GM13977 (cell line): ENCODE measurements around the gene MRPL28.
"Not testable (repeated sequence)": the region's sequence is repeated elsewhere in the genome, so short reads cannot be mapped to it uniquely, and the experiment has no call there.

ENCODE experiments used
- DNase-seq: peaks from one replicate; pipeline ENCODE4 v3.0.0; 2012; ENCODE audit warnings: low spot score
- CTCF ChIP-seq: IDR thresholded peaks from 2 replicates; pipeline ENCODE4 v1.5.1; 2012; ENCODE audit warnings: mild to moderate bottlenecking, control low read depth; ENCODE audit not compliant: insufficient read depth; ENCODE audit errors: extremely low read depth, missing control alignments
- in situ Hi-C: fragments of 300-500 bp; cut with MboI; formaldehyde crosslinking; loops from one replicate; pipeline ENCODE4 v1.12.0; 2022; ENCODE audit warnings: low sequenced_read_pairs, low pct_unique_long_range_greater_than_20kb, mixed read lengths, inconsistent platforms; ENCODE audit not compliant: unreplicated experiment

The MRPL28 gene

DNA sequence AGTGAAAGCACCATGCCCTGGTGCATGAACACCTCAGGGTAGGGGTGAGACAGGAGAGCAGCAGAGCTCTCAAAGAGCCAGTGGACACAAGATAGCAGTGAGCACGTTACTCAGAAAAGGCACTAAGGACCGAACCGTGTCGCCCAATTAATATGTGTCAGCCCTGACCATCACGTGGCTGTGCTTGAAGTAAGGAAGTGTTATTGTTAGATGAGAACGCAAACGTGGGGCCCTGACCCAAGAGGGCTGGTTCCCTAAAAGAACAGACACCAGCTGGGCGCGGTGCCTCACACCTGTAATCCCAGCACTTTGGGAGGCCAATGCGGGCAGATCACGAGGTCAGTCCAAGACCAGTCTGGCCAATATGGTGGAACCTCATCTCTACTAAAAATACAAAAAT lies 34.1 kb downstream of the MRPL28 start:
- no peak for DNase-seq
- TF ChIP-seq CTCF: no peak
- in situ Hi-C loops: no loop called here

DNA sequence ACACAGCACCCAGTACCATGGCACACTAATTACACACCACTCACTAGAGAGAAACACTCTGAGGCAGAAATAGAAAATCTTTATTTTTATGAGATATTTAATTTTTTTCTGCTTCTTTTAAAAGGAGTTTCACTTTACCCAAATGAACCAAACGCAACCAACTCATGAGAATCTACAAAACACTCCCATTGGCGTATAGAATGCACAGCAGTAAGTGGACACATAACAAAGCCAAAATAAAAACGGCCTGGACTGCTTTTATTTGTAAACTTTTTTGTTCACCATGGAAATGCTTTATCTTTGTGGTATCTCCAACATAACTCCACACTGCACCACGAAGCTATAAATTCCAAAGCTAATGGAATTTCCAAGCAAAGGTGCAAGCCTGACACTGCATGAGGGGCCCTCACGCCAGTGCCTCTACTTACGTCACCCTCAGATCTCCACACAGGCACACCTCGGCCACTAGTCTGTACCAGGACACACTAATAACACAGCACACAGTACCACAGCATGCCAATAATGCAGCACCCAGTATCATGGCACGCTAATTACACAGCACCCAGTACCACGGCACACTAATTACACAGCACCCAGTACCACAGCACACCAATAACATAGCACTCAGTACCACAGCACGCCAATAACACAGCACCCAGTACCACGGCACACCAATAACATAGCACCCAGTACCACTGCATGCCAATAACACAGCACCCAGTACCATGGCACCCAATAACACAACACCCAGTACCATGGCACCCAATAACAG lies 35.3 kb downstream of the MRPL28 start:
- DNase-seq, in situ Hi-C loops: not testable (repeated sequence)

DNA sequence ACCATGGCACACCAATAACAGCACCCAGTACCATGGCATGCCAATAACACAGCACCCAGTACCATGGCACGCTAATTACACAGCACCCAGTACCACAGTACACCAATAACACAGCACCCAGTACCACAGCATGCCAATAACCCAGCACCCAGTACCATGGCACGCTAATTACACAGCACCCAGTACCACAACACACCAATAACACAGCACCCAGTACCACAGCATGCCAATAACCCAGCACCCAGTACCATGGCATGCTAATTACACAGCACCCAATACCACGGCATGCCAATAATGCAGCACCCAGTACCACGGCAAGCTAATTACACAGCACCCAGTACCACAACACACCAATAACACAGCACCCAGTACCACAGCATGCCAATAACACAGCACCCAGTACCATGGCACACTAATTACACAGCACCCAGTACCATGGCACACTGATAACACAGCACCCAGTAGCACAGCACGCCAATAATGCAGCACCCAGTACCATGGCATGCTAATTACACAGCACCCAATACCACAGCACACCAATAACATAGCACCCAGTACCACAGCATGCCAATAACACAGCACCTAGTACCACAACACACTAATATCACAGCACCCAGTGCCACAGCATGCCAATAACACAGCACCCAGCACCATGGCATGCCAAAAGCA lies 36.0 kb downstream of the MRPL28 start:
- DNase-seq, in situ Hi-C loops: not testable (repeated sequence)

- no peak for TF ChIP-seq CTCF
- DNase-seq: no peak
- in situ Hi-C loops: no loop called here
Measured at GRCh38 chr16:333406-334094, 36.8 kb downstream of the MRPL28 start.

DNA sequence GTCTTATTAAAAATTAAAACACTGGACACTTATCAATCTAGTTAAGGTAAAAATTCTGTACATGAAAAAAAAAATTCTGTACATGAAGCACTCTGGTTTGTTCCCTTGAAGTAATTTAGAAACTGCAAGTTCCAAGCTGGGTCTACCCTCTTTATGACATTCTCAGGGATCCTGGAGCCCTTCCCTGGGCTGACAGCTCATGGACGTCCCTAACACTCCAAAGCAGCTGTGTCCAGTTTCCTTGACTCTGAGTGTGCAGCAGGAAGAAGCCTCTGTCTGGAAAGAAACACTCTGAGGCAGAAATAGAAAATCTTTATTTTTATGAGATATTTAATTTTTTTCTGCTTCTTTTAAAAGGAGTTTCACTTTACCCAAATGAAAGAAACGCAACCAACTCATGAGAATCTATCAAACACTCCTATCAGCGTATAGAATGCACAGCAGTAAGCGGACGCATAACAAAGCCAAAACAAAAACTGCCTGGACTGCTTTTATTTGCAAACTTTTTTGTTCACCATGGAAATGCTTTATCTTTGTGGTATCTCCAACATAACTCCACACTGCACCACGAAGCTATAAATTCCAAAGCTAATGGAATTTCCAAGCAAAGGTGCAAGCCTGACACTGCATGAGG lies 39.0 kb downstream of the MRPL28 start:
- DNase-seq, in situ Hi-C loops: not testable (repeated sequence)

DNA sequence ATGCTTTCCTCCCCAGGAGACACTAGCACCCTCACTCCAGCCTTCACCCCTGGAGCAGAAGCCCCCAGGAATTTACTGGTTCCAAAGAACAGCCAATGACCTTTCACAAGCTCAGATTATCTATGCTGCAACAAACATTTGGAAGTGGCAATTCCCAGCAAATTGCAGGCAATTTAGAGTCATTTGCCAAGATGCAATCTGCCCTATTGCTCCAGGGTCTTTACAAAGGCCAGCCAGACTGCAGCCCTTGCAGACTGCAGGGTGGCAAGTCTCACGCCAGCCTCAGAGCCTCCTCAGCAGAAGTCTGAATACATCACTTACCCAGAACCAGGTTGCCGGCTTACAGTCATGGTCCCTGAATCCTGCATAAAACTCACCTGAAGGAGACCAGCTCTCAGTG lies 39.6 kb downstream of the MRPL28 start:
- no peak for DNase-seq
- no peak for TF ChIP-seq CTCF
- in situ Hi-C loops: no loop called here

- DNase-seq: no peak
- in situ Hi-C loops: no loop called here
- no peak for TF ChIP-seq CTCF
Measured at GRCh38 chr16:325375-326145, 44.8 kb downstream of the MRPL28 start.
